AG10803 (cell line): ENCODE measurements around the gene NAT10.
A peak's percentile ranks its signal among the peaks of the same experiment; 100 is the strongest.
"Not testable (repeated sequence)": the region's sequence is repeated elsewhere in the genome, so short reads cannot be mapped to it uniquely, and the experiment has no call there.

ENCODE experiments used
- DNase-seq: peaks from one replicate; pipeline ENCODE4 v3.0.0; 2010; ENCODE audit warnings: low read depth
- H3K4me3 ChIP-seq: 2 replicates; pipeline ENCODE4 v1.5.1; 2011; ENCODE audit warnings: mild to moderate bottlenecking, low read length, control low read depth
- TF ChIP-seq, protein P1 (sequence below): conservative IDR thresholded peaks from 2 replicates; pipeline ENCODE4 v1.5.1; 2011; ENCODE audit warnings: mild to moderate bottlenecking, low read length, control low read depth, inconsistent platforms

NAT10 gene

GRCh38 chr11:34084637-34085036, 20.8 kb upstream of the NAT10 start:
- DNase-seq = no peak
- H3K4me3 ChIP-seq = no peak overlapping the region
- TF ChIP-seq, protein P1, sequence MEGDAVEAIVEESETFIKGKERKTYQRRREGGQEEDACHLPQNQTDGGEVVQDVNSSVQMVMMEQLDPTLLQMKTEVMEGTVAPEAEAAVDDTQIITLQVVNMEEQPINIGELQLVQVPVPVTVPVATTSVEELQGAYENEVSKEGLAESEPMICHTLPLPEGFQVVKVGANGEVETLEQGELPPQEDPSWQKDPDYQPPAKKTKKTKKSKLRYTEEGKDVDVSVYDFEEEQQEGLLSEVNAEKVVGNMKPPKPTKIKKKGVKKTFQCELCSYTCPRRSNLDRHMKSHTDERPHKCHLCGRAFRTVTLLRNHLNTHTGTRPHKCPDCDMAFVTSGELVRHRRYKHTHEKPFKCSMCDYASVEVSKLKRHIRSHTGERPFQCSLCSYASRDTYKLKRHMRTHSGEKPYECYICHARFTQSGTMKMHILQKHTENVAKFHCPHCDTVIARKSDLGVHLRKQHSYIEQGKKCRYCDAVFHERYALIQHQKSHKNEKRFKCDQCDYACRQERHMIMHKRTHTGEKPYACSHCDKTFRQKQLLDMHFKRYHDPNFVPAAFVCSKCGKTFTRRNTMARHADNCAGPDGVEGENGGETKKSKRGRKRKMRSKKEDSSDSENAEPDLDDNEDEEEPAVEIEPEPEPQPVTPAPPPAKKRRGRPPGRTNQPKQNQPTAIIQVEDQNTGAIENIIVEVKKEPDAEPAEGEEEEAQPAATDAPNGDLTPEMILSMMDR = no peak

DNA sequence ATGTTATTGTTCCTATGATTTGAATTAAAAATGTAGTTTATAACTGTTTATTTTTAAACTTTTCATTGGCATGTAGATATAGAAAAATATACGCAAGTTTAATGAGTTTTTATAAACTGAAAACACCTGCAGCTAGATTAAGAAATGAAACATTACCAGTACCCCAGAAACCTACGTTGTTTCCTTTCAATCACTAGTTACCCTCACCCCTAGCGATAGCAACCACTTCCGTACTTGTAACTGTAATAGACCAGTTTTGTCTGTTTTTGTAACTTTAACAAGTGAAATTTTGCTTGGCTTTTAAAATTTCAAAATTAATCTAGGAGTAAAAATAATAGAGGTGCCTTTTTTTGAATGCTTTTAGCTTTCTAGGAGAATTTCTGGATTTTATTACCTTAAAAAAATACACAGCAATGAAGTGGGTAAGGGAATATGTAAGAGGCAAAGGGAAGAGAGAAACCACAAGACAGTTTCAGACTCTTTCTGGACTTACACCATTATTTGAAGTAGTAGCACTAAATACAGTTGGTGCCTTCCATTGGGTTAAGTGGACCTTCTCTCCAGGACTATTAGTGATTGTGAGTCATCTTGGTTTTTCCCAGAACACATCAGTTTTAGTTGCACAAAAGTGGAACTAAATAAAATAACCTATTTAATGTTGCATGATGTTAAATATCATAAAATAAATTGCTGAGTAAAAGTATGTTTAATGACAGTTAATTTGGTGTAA, 18.7 kb upstream of the NAT10 start:
- TF ChIP-seq, protein P1 = no peak
- H3K4me3 ChIP-seq = no peak overlapping the region
- DNase-seq = peak; percentile 13

- H3K4me3 ChIP-seq = no peak overlapping the region
- DNase-seq = no peak
- TF ChIP-seq, protein P1 = no peak
Observed at GRCh38 chr11:34091825-34092224, 13.6 kb upstream of the NAT10 start.

DNA sequence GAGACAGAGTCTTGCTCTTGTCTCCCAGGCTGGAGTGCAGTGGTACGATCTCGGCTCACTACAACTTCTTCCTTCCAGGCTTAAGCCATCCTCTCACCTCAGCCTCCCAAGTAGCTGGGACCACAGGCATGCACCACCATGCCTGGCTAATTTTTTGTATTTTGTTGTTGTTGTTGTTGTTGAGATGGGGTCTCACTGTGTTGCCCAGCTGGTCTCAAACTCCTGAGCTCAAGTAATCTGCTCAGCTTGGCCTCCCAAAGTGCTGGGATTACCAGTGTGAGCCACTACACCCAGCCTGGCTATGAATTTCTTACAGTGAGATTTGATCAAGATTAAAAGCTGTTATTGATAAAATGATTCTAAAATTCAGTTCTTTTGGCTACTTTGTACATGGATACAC, 10.5 kb upstream of the NAT10 start:
- not testable (repeated sequence) for DNase-seq, H3K4me3 ChIP-seq

GRCh38 chr11:34098813-34099212, 6.6 kb upstream of the NAT10 start:
- DNase-seq = no peak
- TF ChIP-seq, protein P1 = no peak
- no peak overlapping the region for H3K4me3 ChIP-seq

GRCh38 chr11:34104680-34105078, 750 bp upstream of the NAT10 start:
- TF ChIP-seq, protein P1 = 0 out of 2 replicates have a peak, but pooled peaks have one; percentile 1
- DNase-seq = no peak
- H3K4me3 ChIP-seq = peak overlapping the region; percentile 92

GRCh38 chr11:34105957-34106504, 602 bp downstream of the NAT10 start:
- peak; percentile 13 for DNase-seq

More at GRCh38 chr11:34105957-34106504, 602 bp downstream of the NAT10 start:
- peak overlapping the region; percentile 92 for H3K4me3 ChIP-seq
- TF ChIP-seq, protein P1 = no peak
